Hindlimb muscle (tissue), 1 donor: ENCODE measurements around the gene SLC9C2. TPM values are rescaled to one million over a fixed set of nuclear protein-coding genes. Genes with fewer than 3 reads are reported as not detected.
"Not testable (repeated sequence)": the region's sequence is repeated elsewhere in the genome, so short reads cannot be mapped to it uniquely, and the experiment has no call there.

Source experiments
- DNase-seq: peaks from one replicate; pipeline ENCODE4 v3.0.0-alpha.2; 2013
- polyA plus RNA-seq: library from polyadenylated mRNA; unstranded; fragments of 120-200 nt; gene quantifications from one replicate; pipeline ENCODE4 v1.2.1, GENCODE V29; 2013; ENCODE audit not compliant: insufficient read length

Gene SLC9C2, protein sequence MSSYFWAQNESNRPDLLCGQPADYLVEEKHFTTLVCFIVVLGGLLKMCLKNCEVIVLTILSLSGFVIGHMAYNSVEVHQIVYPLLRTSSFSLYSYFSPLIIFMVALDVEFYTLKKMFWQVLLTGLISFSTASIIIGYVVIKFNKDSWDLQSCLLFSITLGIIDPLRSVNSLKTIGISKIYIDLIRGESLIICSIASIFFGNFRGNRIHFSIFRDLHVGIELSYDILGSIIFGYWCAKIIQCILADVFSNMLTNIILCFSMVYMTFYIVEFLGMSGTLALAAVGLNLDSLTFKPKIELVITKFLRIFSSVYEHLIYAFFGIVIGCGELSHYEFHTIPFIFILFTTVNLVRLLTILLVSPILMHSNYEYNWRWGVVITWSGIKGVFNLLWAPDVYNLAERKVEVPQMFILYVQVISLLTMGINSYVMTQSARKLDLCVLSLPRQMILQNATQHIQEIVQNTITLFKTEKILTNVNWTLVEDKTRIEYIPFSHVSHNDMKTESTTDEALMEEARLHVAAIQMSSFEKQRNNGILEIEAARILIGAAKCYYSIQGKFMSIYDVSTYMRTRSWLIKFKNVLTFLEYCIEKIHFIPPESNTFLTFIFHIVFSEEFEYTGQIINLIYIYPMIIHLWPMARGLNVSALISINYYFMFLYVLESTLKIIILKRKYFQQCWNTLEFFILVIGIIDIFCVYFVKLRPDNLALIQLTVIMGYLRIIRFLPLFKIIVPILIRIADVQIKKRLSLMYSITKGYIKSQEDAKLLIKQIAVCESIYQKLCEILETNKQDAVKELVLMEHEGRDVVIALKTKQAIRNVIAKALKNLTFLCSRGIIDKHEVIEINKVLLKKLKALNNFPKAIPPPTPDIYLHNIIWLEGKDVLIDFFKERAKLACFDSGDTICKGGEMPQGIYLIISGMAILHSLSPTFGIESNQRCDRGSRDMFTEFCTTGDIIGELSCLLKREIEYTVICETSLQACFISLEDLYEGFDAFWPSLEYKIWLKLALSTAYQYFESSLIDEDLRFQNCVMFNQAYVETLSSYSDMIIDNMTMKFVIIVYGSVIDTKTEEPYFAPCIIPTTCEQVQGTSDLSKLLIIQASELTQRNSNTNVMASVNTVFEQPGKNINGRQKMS
- not detected for polyA plus RNA-seq

DNA sequence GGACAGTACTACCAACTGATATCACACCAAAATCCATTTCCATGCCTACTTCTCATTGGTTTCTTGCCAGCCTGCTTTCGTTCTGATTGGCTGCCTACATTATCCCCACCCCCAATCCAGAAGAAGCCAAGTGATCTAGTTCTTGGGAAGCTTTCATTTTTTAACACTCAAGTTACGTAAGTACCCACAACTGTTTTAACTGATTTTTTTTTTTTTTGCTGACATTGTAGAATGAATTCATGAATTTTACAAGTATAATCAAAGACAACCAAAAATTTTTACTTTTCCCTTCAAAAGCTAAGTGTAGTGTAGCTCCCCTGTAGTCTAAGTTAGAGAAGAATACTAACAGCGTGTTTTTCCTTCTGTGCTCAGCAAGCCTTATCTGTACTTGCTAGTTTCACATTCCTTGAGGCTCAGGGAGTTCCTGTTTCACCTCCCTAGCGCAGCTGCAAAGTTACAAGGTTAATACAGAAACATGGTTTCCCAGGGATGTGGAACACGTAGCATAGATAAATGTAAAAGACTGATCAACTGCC lies at the start of gene SLC9C2:
TSS of gene SLC9C2 (minus strand) at position 17 of the 536 bp plus-strand sequence. CDS start 1,296 bp downstream, outside the sequence.
- no peak for DNase-seq

DNA sequence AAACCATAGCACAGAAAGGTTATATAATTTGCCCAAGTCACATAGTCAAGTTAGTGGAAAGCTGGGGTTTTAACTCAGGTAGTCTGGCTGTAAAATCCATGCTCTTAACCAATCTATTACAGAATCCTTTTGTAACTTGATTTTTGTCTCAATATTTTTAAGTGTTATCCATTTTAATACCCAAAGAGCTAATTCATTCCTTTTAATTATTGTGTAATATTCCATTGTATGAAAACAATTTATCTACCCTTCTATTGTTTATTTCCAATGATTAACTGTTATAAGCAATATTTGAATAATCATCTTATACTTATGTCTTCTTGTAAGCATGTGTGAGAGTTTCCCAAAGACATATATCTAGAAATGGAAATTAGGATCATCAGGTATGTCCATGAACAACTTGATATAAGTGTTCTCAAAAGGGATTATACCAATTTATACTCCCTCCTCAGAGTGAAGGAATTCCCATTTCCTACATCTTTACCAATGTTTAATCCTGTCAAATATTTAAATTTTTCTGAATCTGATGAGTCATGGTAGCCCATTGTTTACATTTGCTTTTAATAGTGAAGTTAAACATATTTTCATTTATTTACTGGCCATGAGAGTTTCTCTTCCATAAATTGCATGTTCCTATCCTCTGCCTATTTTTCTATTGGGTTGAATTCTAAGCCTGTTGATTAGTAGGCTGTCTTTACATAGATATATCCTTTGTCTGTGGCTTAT lies 46.2 kb upstream of the SLC9C2 start:
- DNase-seq = no peak

DNA sequence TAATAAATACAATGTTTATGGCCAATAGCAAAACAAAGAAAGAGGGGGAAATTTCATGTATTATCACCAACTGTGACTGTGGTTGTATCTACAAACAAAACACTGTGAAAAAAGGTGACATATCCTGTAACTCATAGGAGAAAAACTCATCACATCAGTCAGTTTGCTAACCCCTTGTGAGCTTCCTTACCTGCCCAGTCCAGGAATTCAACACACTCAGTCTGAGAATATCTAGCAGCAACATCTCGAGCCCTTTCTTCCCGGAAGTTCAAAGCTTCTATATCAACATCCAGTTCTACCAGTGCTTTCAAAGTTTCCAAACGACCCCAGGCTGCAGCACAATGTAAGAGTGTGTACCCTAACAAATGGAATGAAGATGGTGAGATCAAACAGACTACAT lies 43.8 kb upstream of the SLC9C2 start:
- no peak for DNase-seq

DNA sequence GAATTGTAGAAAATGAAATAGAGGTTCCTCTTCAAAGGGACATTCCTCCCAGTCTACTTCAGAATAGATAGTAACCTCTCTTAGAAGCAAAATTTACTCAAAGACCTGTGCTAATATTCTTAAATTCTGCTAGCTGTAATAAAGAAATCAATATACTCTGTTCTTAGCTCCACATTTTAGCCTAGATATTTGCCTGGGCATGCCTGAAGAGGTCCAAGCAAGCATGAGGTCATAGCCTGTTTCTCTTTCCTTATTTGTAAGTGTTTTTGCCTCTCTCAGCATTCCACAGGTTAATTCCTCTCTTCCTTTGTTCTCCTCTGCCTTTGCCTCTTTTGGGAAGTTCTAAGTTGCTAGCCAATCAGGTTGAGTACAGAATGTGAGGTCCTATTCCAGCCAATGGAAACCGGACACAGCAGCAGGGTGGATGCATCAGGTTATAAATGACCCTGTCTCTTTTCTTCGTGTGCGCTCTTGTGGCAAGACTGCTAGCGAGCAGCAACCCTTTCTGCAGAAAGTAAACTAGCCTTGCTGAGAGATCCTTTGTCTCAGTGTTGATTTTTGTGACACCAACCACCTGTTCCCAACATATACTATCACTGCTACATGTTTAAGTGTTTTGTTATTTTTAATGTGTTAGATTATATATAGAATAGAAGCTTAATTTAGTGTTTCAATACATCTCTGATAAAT lies 39.7 kb upstream of the SLC9C2 start:
- not testable (repeated sequence) for DNase-seq

DNA sequence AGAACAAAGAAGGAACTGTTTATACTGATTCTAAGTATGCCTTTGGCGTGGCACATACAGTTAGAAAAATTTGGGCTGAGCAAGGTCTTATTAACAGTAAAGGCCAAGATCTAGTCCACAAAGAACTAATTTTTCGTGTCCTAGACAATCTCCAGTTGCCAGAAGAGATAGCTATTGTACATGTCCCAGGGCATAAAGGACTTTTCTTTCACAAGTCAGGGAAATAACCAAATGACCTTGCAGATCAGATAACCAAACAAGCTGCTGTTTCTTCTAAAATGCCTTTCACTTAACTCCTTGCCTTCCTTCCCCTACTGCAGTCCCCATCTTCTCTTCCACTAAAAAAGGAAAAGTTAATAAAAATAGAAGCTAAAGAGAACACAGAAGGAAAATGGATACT lies 36.2 kb upstream of the SLC9C2 start:
- no peak for DNase-seq

DNA sequence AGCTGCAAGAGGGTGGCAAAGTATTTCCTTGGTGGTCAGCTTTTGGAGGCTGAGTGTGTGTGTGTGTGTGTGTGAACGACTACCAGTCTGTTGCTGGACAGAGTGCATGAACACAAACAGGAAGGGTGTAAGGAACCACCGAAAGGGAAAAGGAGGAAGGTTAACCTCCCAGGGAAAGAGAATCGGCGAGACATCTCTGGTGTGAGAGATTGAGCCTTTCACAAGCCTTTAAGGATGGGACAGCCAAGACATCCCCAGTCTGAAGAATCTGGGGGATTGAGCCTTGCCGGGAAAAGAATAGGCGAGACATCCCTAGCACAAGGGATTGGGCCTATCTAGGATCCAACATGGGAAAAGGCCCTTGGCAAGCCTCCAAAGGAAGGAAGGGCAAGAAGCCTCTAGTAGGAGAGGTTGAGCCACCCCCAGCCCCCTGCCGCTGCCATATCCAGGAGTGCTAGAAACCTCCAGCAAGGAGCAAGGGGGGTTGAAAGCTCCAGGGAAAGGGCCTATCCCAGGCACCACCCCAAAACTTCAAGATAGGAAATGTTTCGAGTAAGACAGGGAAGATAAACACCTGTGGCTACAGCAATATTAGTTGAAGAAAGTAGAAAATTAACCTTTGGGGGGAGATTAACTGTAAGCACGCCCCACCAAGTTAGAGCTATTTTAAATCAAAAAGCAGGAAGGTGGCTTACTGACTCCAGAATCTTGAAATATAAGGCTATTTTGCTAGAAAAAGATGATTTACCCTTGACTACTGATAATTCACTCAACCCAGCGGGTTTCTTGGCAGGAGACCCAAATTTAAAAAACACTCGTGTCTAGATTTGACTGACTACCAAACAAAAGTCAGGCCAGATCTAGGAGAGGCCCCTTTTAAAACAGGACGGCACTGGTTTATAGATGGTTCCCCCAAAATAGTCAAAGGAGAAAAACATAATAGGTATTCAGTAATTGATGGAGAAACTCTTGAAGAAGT lies 35.5 kb upstream of the SLC9C2 start:
- DNase-seq = no peak

DNA sequence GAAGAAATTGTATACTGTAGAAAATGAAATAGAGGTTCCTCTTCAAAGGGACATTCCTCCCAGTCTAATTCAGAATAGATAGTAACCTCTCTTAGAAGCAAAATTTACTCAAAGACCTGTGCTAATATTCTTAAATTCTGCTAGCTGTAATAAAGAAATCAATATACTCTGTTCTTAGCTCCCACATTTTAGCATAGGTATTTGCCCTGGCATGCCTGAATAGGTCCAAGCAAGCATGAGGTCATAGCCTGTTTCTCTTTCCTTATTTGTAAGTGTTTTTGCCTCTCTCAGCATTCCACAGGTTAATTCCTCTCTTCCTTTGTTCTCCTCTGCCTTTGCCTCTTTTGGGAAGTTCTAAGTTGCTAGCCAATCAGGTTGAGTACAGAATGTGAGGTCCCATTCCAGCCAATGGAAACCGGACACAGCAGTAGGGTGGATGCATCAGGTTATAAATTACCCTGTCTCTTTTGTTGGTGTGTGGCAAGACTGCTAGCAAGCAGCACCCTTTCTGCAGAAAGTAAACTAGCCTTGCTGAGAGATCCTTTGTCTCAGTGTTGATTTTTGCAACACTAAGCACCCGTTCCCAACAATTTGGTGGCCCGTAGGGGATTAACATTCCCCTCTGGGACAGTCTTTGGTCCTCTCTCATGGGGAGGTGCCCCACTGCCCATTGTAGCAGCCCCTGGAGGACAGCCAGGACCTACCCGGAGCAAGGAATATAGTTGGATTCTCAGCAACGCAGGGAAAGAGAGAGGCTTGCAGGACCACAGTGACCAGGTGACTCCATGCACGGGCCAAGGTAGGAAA lies 34.6 kb upstream of the SLC9C2 start:
- DNase-seq = not testable (repeated sequence)

DNA sequence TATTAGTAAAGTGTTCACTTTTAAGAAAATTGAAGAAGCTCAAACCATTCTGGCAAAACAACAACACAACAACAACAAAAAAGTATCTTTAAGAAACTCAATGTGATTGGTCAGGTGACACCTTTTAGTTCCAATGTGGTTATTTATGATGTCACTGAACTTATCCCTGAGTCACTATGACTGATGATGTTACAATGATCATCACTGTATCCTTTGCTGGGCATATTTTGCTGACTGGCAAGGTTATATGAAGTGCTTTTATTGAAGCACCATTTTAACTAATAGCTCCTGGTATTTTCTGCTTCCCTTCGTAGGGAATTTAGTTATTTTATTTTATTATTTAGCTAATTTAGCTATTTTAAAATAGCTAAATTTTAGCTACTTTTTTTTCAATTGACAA lies 32.2 kb upstream of the SLC9C2 start, which contains the start of gene TEX50:
TSS of gene TEX50 (plus strand) at position 223 of the 400 bp plus-strand sequence. CDS start 184 bp downstream, outside the sequence.
- no peak for DNase-seq

DNA sequence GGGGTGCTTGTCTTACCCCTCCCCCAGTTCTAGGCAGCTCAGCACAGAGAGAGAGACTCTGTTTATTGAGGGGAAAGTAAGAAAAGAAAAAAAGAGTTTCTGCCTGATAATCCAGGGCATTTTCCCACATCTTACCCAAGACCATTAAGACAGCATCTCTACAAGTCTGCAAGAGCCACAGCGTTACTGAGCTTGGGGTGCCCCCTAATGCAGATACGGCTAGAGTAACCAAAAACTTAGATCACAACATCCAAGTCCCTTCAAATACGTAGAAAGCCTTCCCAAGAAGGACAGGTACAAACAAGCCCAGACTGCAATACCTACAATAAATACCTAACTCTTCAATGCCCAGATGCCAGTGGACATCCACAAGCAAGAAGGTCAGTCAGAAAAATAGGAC lies 26.0 kb upstream of the SLC9C2 start:
- DNase-seq = no peak

DNA sequence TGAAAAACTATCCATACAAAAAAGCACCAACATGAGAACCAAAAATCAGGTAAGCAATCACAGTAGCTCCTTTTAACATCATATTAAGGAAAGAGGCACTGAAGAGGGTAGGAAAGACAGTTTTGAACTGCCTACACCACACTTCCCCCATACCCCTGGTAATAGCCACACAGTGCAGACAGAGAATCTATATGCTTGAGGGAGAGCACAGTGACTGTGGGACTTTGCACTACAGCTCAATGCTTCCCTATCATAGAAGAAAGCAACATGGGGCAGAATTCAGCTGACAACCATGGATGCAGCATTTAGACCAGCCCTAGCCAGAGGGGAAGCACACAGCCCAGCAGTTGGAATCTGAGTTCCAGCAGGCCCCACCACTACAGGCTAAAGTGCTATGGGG lies 24.4 kb upstream of the SLC9C2 start:
- no peak for DNase-seq

DNA sequence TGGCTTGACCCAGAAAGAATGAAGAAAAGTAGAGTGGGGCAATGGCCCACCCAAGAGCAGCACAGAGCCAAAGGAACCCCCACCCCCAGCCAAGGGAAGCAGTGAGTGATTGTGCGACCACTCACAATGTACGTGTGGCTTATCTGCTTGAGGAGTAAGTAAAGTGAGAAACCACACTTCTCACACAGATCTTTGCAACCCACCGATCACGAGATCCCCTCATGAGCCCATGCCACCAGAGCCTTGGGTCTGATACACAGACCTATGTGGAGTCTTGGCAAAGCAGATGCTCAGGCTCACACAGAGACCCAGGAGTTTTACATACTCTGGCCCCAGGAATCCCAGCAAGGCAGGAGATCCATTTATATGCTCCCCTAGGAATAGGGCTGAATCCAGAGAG lies 14.0 kb upstream of the SLC9C2 start:
- no peak for DNase-seq

DNA sequence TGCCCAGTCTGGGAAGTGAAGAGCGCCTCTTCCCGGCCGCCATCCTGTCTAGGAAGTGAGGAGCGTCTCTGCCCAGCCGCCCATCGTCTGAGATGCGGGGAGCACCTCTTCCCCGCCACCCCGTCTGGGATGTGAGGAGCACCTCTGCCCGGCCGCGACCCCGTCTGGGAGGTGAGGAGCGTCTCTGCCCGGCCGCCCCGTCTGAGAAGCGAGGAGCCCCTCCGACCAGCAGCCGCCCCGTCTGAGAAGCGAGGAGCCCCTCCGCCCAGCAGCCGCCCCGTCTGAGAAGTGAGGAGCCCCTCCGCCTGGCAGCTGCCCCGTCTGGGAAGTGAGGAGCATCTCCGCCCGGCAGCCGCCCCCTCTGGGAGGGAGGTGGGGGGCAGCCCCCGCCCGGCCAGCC lies 10.2 kb upstream of the SLC9C2 start:
- not testable (repeated sequence) for DNase-seq

DNA sequence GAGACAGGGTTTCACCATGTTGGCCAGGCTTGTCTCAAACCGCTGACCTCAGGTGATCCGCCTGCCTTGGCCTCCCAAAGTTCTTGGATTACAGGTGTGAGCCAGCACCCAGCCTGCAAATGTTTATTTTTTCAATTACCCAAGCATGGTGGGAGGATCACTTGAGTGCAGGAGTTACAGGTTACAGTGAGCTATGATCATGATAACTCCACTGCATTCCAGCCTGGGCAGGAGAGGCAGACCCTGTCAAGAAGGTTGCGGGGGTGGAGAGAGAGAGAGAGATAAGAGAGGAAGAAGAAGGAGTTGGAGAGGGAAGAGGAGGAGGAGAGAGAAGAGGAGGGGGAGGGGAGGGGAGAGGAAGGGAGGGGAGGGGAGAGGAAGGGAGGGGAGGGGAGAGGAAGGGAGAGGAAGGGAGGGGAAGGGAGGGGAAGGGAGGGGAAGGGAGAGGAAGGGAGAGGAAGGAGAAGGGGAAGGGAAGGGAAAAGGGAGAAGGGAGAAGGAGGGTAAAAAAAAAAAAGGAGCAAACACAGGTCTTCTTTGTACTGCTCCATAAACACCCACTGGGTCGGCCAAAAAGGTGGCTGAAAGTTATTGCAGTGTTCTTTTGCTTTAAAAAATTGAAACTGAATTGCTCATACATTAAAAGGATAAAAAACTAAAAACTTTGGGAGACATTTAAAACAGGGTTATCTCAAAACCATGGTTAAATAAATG lies 5.8 kb upstream of the SLC9C2 start:
- DNase-seq = no peak

DNA sequence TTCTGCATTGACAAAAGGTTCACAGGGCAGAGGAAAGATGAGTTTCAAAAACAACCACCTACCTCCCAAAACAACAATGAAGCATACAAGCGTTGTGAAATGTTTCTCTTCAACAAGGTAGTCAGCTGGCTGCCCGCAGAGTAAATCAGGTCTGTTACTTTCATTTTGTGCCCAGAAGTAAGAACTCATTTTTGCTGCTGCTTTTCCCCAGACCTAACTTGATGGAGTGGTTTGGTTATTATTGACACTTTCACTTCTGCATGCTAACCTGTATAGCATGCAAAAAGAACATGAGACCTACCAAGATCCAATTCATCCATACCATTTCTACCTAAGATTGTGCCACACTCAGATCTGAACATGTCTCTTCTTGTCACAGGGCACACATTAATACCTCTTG lies 1.3 kb downstream of the SLC9C2 start:
- no peak for DNase-seq

DNA sequence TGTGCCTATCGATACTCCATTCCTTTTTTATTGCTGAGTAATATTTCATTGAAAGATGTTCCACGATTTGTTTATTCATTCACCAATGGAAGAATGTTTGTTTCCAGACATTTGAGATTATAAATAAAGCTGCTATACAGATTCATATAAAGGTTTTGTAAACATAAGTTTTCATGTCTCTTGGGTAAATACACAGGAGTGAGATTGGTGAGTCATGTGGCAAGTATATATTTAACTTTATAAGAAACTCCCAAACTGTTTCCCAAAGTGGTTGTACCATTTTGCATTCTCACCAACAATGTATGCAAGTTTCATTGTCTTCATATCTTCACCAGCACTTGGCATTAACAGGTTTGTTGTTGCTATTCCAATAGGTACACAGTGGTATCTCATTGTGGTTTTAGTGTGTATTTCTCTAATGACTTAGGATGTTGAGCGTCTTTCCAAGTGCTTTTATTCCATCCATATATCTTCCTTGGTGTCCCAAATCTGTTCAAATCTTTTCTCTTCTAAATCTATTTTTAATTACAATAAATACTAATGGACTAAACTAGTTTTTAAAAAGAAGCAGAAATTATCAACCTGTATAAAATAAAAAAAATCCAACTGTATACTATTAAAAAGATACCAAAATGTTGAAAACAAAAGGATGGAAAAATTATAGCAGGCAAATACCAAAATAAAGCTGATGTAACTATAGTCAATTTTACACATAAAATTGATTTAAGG lies 6.6 kb downstream of the SLC9C2 start:
- DNase-seq = no peak

DNA sequence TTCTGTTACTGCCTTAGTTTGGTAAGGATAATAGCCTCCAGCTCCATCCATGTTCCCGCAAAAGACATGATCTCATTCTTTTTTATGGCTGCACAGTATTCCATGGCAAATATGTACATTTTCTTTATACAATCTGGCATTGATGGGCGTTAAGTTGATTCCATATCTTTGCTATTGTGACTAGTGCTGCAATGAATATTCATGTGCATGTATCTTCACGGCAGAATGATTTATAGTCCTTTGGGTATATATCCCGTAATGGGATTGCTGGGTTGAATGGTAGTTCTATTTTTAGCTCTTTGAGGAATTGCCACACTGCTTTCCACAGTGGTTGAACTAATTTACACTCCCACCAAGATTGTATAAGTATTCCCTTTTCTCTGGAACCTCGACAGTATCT lies 11.7 kb downstream of the SLC9C2 start:
- DNase-seq = not testable (repeated sequence)

DNA sequence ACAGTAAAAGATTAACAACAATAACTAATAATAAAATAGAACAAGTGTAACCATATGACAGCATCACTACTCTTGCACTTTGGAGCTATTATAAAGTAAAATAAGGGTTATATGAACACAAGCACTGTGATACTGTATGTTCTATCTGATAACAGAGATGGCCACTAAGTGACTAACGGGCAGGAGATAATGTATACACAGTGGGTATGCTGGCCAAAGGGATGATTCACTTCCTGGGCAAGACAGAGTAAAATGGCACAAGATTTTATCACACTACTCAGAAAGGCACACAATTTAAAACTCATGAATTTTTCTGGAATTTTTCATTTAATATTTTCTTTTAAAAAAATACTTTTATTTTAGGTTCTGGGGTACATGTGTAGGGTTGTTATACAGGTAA lies 12.3 kb downstream of the SLC9C2 start:
- DNase-seq = no peak
